GM10266 (cell line): ENCODE data around the gene TRRAP.

Experiments used
- DNase-seq: peaks from one replicate; pipeline ENCODE4 v3.0.0; 2012; ENCODE audit errors: extremely low spot score
- CTCF ChIP-seq: IDR thresholded peaks from 2 replicates; pipeline ENCODE4 v1.5.1; 2012; ENCODE audit warnings: mild to moderate bottlenecking, low read depth; ENCODE audit not compliant: control insufficient read depth, insufficient read depth; ENCODE audit errors: missing control alignments

TRRAP gene

GRCh38 chr7:98956937-98957336, 78.6 kb downstream of the TRRAP start:
- TF ChIP-seq CTCF: no peak
- no peak for DNase-seq

GRCh38 chr7:98957766-98958165, 79.4 kb downstream of the TRRAP start:
- no peak for TF ChIP-seq CTCF
- DNase-seq: no peak

- TF ChIP-seq CTCF: no peak
- no peak for DNase-seq
These were observed 80.6 kb downstream of the TRRAP start for GRCh38 chr7:98958968-98959367.

- no peak for TF ChIP-seq CTCF
- DNase-seq: no peak
These were observed 85.0 kb downstream of the TRRAP start for GRCh38 chr7:98963305-98963704.

- no peak for DNase-seq
- TF ChIP-seq CTCF: no peak
These were observed 86.3 kb downstream of the TRRAP start for GRCh38 chr7:98964596-98964995.

- TF ChIP-seq CTCF: no peak
- no peak for DNase-seq
These were observed 90.3 kb downstream of the TRRAP start for GRCh38 chr7:98968621-98969020.

- TF ChIP-seq CTCF: no peak
- no peak for DNase-seq
These were observed 91.1 kb downstream of the TRRAP start for GRCh38 chr7:98969386-98969785.
